HEK293T (cell line): ENCODE data around the gene STAT5B.

ENCODE experiments used
- BHLHE40 ChIP-seq: fragments of 450-650 bp; IDR thresholded peaks from 2 replicates; pipeline ENCODE4 v1.6.1; 2016; ENCODE audit warnings: mild to moderate bottlenecking, moderate library complexity, borderline replicate concordance
- FOXA1 ChIP-seq: fragments of 450-650 bp; IDR thresholded peaks from 2 replicates; pipeline ENCODE4 v1.6.1; 2016; ENCODE audit warnings: mild to moderate bottlenecking
- FOXM1 ChIP-seq: fragments of 450-650 bp; IDR thresholded peaks from 2 replicates; pipeline ENCODE4 v1.6.1; 2017; ENCODE audit warnings: mild to moderate bottlenecking, borderline replicate concordance
- ZNF384 ChIP-seq: fragments of 450-650 bp; IDR thresholded peaks from 2 replicates; pipeline ENCODE4 v1.6.1; 2016

- TF ChIP-seq FOXA1 (no peak), FOXM1 (no peak), BHLHE40 (no peak), ZNF384 (no peak)
Observed at GRCh38 chr17:42163113-42163512, 113.1 kb downstream of the STAT5B start.
